B cell (primary cell): ENCODE data around the gene TTC23L.

ENCODE experiments used
- EZH2 ChIP-seq: IDR thresholded peaks from 2 replicates; pipeline ENCODE4 v1.6.1; 2012; ENCODE audit warnings: borderline replicate concordance, low read depth, mild to moderate bottlenecking, moderate library complexity, low read length; ENCODE audit not compliant: insufficient read depth, poor library complexity, severe bottlenecking
- TF ChIP-seq, protein P1 (sequence below): fragments of 200-600 bp; IDR thresholded peaks from one replicate; pipeline ENCODE4 v1.8.0; 2022; ENCODE audit warnings: antibody characterized with exemption, mild to moderate bottlenecking

DNA sequence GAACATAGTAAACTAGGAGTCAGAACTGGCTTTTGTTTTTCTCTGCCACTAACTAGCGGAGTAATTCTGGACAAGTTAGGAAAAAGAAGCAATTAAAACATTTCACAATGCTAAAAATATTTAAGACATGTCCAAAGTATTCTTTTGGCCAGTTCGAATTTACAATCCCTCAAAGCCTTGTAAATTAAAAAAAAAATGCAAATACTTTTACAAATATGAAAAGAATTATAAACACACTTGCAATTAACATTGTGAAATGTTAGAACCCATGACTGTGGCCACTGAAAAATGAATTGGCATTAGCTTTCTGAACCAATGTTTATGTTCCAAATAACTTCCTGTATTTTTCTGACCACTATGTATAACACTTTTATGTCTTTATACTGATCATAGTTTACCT, 74.1 kb downstream of the TTC23L start:
- TF ChIP-seq, protein P1, sequence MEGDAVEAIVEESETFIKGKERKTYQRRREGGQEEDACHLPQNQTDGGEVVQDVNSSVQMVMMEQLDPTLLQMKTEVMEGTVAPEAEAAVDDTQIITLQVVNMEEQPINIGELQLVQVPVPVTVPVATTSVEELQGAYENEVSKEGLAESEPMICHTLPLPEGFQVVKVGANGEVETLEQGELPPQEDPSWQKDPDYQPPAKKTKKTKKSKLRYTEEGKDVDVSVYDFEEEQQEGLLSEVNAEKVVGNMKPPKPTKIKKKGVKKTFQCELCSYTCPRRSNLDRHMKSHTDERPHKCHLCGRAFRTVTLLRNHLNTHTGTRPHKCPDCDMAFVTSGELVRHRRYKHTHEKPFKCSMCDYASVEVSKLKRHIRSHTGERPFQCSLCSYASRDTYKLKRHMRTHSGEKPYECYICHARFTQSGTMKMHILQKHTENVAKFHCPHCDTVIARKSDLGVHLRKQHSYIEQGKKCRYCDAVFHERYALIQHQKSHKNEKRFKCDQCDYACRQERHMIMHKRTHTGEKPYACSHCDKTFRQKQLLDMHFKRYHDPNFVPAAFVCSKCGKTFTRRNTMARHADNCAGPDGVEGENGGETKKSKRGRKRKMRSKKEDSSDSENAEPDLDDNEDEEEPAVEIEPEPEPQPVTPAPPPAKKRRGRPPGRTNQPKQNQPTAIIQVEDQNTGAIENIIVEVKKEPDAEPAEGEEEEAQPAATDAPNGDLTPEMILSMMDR = no peak
- no peak for TF ChIP-seq EZH2
